ENCODE results near the gene FAM76A. TPM values are rescaled to one million over a fixed set of nuclear protein-coding genes. Genes with fewer than 3 reads are reported as not detected.

Gene FAM76A
- total and polyA plus RNA-seq, 2 donors (not counting 3 experiments of a cell fraction or from before 2014, with no cell fraction given): 1.8 to 12.8 TPM

- POLR2A ChIA-PET: no interaction called here
- no peak overlapping the region for H2AFZ ChIP-seq (ENCODE audit: low read depth, low read length)
- no TSS peak for BruUV-seq (replicated peaks)
- H3K27me3 ChIP-seq (ENCODE audit: control insufficient read depth in 2 of 2, insufficient read depth in 2 of 2, low read length in 2 of 2): peaks cover 8% of the 10 kb centered on the region in 2 experiments
- CTCF ChIA-PET: interaction anchor here (1.6 kb wide), 1 partner anchor 12 kb away, joined by 5 read pairs; the partner anchor contains the start of gene FAM76A
- TF ChIP-seq POLR2A (IDR thresholded peaks at IDR 0.05; ENCODE audit: low read depth, low read length) (no peak), EZH2 (IDR thresholded peaks at IDR 0.05; ENCODE audit: borderline replicate concordance, low read depth, low read length, severe bottlenecking) (no peak), FOS (IDR thresholded peaks at IDR 0.05; ENCODE audit: borderline replicate concordance, insufficient read depth, low read length) (no peak), GATA2 (IDR thresholded peaks at IDR 0.05; ENCODE audit: insufficient read depth, insufficient read length, low read depth, low read length) (no peak), MYC (IDR thresholded peaks at IDR 0.05; ENCODE audit: low read depth, low read length) (no peak), POLR2AphosphoS5 (IDR thresholded peaks at IDR 0.05; ENCODE audit: insufficient read depth, low read depth, low read length) (no peak), JUN (IDR thresholded peaks at IDR 0.05; ENCODE audit: borderline replicate concordance, insufficient read depth, insufficient read length, low read depth) (no peak)
- TF ChIP-seq, protein P1, sequence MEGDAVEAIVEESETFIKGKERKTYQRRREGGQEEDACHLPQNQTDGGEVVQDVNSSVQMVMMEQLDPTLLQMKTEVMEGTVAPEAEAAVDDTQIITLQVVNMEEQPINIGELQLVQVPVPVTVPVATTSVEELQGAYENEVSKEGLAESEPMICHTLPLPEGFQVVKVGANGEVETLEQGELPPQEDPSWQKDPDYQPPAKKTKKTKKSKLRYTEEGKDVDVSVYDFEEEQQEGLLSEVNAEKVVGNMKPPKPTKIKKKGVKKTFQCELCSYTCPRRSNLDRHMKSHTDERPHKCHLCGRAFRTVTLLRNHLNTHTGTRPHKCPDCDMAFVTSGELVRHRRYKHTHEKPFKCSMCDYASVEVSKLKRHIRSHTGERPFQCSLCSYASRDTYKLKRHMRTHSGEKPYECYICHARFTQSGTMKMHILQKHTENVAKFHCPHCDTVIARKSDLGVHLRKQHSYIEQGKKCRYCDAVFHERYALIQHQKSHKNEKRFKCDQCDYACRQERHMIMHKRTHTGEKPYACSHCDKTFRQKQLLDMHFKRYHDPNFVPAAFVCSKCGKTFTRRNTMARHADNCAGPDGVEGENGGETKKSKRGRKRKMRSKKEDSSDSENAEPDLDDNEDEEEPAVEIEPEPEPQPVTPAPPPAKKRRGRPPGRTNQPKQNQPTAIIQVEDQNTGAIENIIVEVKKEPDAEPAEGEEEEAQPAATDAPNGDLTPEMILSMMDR (IDR thresholded peaks at IDR 0.05; ENCODE audit: extremely low read depth in 1 of 2, insufficient read depth in 1 of 2, low read depth in 1 of 2, low read length in 2 of 2): no peak
- TF ChIP-seq, protein P2, sequence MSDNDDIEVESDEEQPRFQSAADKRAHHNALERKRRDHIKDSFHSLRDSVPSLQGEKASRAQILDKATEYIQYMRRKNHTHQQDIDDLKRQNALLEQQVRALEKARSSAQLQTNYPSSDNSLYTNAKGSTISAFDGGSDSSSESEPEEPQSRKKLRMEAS (IDR thresholded peaks at IDR 0.05; ENCODE audit: insufficient read depth, insufficient read length): no peak
- no peaks in the 10 kb centered on the region for H3K4me1 ChIP-seq (ENCODE audit: control insufficient read depth, extremely low read depth, insufficient read depth, low read length)
- no peaks in the 10 kb centered on the region for H3K9me1 ChIP-seq (replicated peaks; ENCODE audit: control insufficient read depth, extremely low read depth, insufficient read depth, low read length)
- intact Hi-C loops (cut with micrococcal nuclease): no loop called here
- H3K9me3 ChIP-seq (replicated peaks; ENCODE audit: control insufficient read depth, insufficient read depth, low read length): no peaks in the 10 kb centered on the region
- no peak overlapping the region for H3K9ac ChIP-seq (replicated peaks; ENCODE audit: extremely low read depth, insufficient read depth, low read length)
- H3K27ac ChIP-seq (ENCODE audit: insufficient read depth, low read depth, low read length): no peak overlapping the region
- no peak for DNase-seq (ENCODE audit: low read depth, low spot score)
- no peak overlapping the region for H3K4me3 ChIP-seq (replicated peaks in 1 of 3; ENCODE audit: insufficient read depth in 1 of 3, low read depth in 1 of 3, low read length in 3 of 3)
- no peaks in the 10 kb centered on the region for H3K36me3 ChIP-seq (ENCODE audit: control insufficient read depth in 2 of 2, extremely low read depth in 1 of 2, insufficient read depth in 2 of 2, low read length in 2 of 2)
- H4K20me1 ChIP-seq (replicated peaks; ENCODE audit: control insufficient read depth, extremely low read depth, insufficient read depth, low read length): no peaks in the 10 kb centered on the region
- dilution Hi-C loops (cut with MboI; ENCODE audit: extremely low pct_ligation_motif_present, low sequenced_read_pairs): no loop called here
- no peaks in the 10 kb centered on the region for H3K79me2 ChIP-seq (ENCODE audit: control insufficient read depth, insufficient read depth, low read length)
- no peak overlapping the region for H3K4me2 ChIP-seq (ENCODE audit: insufficient read depth, low read length)
- no peak for FAIRE-seq
Observed at GRCh38 chr1:27713139-27713725, 12.5 kb upstream of the FAM76A start.
